Measurements from ENCODE around the gene SPRN.
A peak's percentile ranks its signal among the peaks of the same experiment; 100 is the strongest.
"Not testable (repeated sequence)": the region's sequence is repeated elsewhere in the genome, so short reads cannot be mapped to it uniquely, and the experiment has no call there.

The SPRN gene

DNA sequence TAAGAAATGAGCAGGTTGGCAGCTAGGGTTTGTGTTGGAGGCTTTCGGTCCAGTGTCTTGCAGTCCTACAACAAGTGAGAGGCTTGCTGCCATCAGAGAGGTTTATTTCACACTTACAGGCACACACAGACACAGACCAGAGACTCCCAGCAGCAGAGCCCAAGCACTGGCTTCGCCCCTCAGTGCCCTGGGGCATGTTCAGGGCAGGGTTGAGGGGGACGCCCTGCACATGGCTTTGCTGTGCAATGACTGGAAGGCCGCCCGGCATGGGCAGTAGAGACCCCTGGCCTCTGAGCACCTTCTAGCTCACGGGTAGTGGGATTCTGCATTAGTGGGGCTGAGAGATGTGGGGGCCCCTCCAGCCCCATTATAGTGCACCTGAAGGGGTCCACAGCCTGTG lies 3.8 kb downstream of the SPRN start:
- DNase-seq (ENCODE audit: low spot score): peak; percentile 17
- in situ Hi-C loops (cut with MboI; ENCODE audit: low pct_unique_long_range_greater_than_20kb, low sequenced_read_pairs, unreplicated experiment): no loop called here
- TF ChIP-seq CTCF (IDR thresholded peaks at IDR 0.05; ENCODE audit: extremely low read depth, insufficient read depth, missing control alignments): no peak

DNA sequence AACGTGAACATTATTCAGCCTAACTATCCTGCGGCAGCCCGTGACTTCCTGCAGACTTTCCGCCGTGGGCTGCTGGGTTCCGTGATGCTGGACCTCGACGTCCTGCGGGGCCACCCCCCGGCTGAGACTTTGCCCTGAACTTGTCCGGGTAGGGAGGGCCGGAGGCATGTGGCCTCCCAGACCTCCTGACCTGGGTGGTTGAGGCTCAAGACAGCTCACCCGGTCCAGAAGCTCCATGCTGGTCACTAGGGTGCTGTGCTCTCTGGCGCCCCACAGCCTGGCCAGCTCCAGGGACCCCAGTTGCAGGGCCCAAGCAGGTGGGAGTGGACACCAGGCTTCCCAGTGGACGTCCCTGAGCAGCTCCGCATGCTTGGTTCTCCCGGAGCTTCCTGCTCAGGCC lies 4.4 kb downstream of the SPRN start:
- TF ChIP-seq CTCF (IDR thresholded peaks at IDR 0.05; ENCODE audit: extremely low read depth, insufficient read depth, missing control alignments): no peak
- in situ Hi-C loops (cut with MboI; ENCODE audit: low pct_unique_long_range_greater_than_20kb, low sequenced_read_pairs, unreplicated experiment): no loop called here
- DNase-seq (ENCODE audit: low spot score): peak; percentile 21

GRCh38 chr10:133419211-133419950 lies 5.0 kb downstream of the SPRN start:
- in situ Hi-C loops (cut with MboI; ENCODE audit: low pct_unique_long_range_greater_than_20kb, low sequenced_read_pairs, unreplicated experiment): no loop called here
- DNase-seq (ENCODE audit: low spot score): peak; percentile 22
- TF ChIP-seq CTCF (IDR thresholded peaks at IDR 0.05; ENCODE audit: extremely low read depth, insufficient read depth, missing control alignments): no peak

GRCh38 chr10:133418289-133418993 lies 6.0 kb downstream of the SPRN start:
- no peak for DNase-seq (ENCODE audit: low spot score)
- in situ Hi-C loops (cut with MboI; ENCODE audit: low pct_unique_long_range_greater_than_20kb, low sequenced_read_pairs, unreplicated experiment): no loop called here
- TF ChIP-seq CTCF (IDR thresholded peaks at IDR 0.05; ENCODE audit: extremely low read depth, insufficient read depth, missing control alignments): no peak

DNA sequence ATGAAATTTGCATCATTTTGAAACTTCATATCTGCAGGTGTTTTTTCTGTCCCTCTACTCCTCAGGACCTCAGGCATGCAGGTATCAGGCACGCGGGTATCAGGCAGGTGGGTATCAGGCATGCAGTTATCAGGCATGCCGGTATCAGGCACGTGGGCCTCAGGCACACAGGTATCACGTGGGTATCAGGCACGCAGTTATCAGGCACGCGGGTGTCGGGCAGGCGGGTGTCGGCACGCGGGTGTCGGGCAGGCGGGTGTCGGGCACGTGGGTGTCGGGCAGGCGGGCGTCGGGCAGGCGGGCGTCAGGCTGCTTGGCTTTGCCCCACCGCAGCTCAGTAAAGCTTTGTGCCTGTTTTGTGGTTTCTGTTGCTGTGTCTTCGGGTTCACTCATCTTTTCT lies 8.7 kb downstream of the SPRN start:
- in situ Hi-C loops (cut with MboI; ENCODE audit: low pct_unique_long_range_greater_than_20kb, low sequenced_read_pairs, unreplicated experiment): no loop called here
- DNase-seq (ENCODE audit: low spot score): peak; percentile 17
- TF ChIP-seq CTCF (IDR thresholded peaks at IDR 0.05; ENCODE audit: extremely low read depth, insufficient read depth, missing control alignments): no peak

DNA sequence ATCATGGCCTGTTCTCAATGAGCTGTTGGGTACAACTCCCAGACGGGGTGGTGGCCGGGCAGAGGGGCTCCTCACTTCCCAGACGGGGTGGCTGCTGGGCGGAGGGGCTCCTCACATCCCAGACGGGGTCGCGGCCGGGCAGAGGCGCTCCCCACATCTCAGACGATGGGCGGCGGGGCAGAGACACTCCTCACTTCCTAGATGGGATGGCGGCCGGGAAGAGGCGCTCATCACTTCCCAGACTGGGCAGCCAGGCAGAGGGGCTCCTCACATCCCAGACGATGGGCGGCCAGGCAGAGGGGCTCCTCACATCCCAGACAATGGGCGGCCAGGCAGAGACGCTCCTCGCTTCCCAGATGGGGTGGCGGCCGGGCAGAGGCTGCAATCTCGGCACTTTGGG lies 10.0 kb downstream of the SPRN start:
- in situ Hi-C loops (cut with MboI; ENCODE audit: low pct_unique_long_range_greater_than_20kb, low sequenced_read_pairs, unreplicated experiment); DNase-seq (ENCODE audit: low spot score): not testable (repeated sequence)

DNA sequence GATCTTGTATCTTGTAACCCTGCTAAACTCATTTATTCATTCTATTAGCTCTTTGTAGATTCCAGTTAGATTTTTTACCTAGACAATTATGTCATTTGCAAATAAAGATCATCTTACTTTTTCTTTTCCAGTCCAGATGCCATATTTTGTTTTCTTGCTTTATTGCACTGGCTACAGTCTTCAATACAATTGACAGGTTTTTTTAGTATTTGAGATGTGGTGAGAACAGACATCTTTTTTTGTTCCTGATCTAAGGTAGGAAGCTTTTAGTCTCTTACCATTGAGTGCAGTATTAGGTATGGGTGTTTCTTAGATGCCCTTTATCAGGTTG lies 12.1 kb downstream of the SPRN start:
- in situ Hi-C loops (cut with MboI; ENCODE audit: low pct_unique_long_range_greater_than_20kb, low sequenced_read_pairs, unreplicated experiment): no loop called here
- DNase-seq (ENCODE audit: low spot score): no peak
- TF ChIP-seq CTCF (IDR thresholded peaks at IDR 0.05; ENCODE audit: extremely low read depth, insufficient read depth, missing control alignments): no peak

Measured in GM13977 (cell line).